GM08714 (cell line): Measurements from ENCODE around the gene ATP9A.
"Not testable (repeated sequence)": the region's sequence is repeated elsewhere in the genome, so short reads cannot be mapped to it uniquely, and the experiment has no call there.

Experiments used
- H3K4me3 ChIP-seq: fragments of 200-500 bp; sonication (Bioruptor generic); 2 replicates; pipeline ENCODE4 v1.5.1; 2014; ENCODE audit warnings: mild to moderate bottlenecking, low read length, inconsistent platforms
- ZNF274 ChIP-seq: IDR thresholded peaks from 2 replicates; pipeline ENCODE4 v1.6.1; 2012; ENCODE audit warnings: mild to moderate bottlenecking, low read depth, low read length

Gene ATP9A

GRCh38 chr20:51570739-51571459 lies 197.3 kb downstream of the ATP9A start:
- no peak for TF ChIP-seq ZNF274
- no peak overlapping the region for H3K4me3 ChIP-seq

GRCh38 chr20:51569815-51570738 lies 198.1 kb downstream of the ATP9A start:
- H3K4me3 ChIP-seq: no peak overlapping the region
- no peak for TF ChIP-seq ZNF274

GRCh38 chr20:51568533-51568932 lies 199.7 kb downstream of the ATP9A start:
- H3K4me3 ChIP-seq: not testable (repeated sequence)

- no peak for TF ChIP-seq ZNF274
- no peak overlapping the region for H3K4me3 ChIP-seq
These were observed 200.6 kb downstream of the ATP9A start for GRCh38 chr20:51567622-51568021.

GRCh38 chr20:51566594-51566993 lies 201.6 kb downstream of the ATP9A start:
- H3K4me3 ChIP-seq: no peak overlapping the region
- TF ChIP-seq ZNF274: no peak

GRCh38 chr20:51565298-51566144 lies 202.7 kb downstream of the ATP9A start:
- no peak overlapping the region for H3K4me3 ChIP-seq
- no peak for TF ChIP-seq ZNF274

GRCh38 chr20:51563486-51564332 lies 204.5 kb downstream of the ATP9A start:
- no peak overlapping the region for H3K4me3 ChIP-seq

GRCh38 chr20:51563174-51563485 lies 205.1 kb downstream of the ATP9A start:
- no peak overlapping the region for H3K4me3 ChIP-seq
- TF ChIP-seq ZNF274: no peak

More at GRCh38 chr20:51563486-51564332, 204.5 kb downstream of the ATP9A start:
- no peak for TF ChIP-seq ZNF274

GRCh38 chr20:51562332-51563173 lies 205.6 kb downstream of the ATP9A start:
- TF ChIP-seq ZNF274: no peak
- no peak overlapping the region for H3K4me3 ChIP-seq

GRCh38 chr20:51562027-51562331 lies 206.2 kb downstream of the ATP9A start:
- TF ChIP-seq ZNF274: no peak
- no peak overlapping the region for H3K4me3 ChIP-seq

GRCh38 chr20:51560550-51561307 lies 207.5 kb downstream of the ATP9A start:
- TF ChIP-seq ZNF274: no peak
- H3K4me3 ChIP-seq: no peak overlapping the region

- TF ChIP-seq ZNF274: no peak
- no peak overlapping the region for H3K4me3 ChIP-seq
These were observed 208.1 kb downstream of the ATP9A start for GRCh38 chr20:51560042-51560441.

GRCh38 chr20:51554538-51555165 lies 213.5 kb downstream of the ATP9A start:
- no peak overlapping the region for H3K4me3 ChIP-seq
- TF ChIP-seq ZNF274: no peak
